Small intestine (tissue), 7 donors: Measurements from ENCODE around the gene KIFC3. TPM values are rescaled to one million over a fixed set of nuclear protein-coding genes. Genes with fewer than 3 reads are reported as not detected.

Source experiments
- DNase-seq, 2 donors: peaks; one replicate each; pipeline versions ENCODE4 v3.0.0 to v3.0.0-alpha.2; 2013
- FAIRE-seq: peaks from 2 replicates; lab custom pipeline; 2012; peaks lifted over from hg19 to GRCh38; lab: Jason Lieb, UNC
- H3K27ac ChIP-seq, 3 donors: one replicate each; pipeline ENCODE4 v1.5.1; 2013; ENCODE audit warnings: low read length in 2 of 3, mild to moderate bottlenecking in 2 of 3, control low read depth in 1 of 3, inconsistent platforms in 1 of 3, low read depth in 1 of 3, moderate library complexity in 1 of 3
- H3K27me3 ChIP-seq, 3 donors: one replicate each; pipeline ENCODE4 v1.6.1; 2013; ENCODE audit warnings: low read length in 3 of 3, inconsistent platforms in 1 of 3; ENCODE audit not compliant: control insufficient read depth in 3 of 3, insufficient read depth in 3 of 3
- H3K36me3 ChIP-seq, 3 donors: one replicate each; pipeline ENCODE4 v1.6.1; 2013; ENCODE audit warnings: low read length in 3 of 3, inconsistent platforms in 1 of 3, low read depth in 1 of 3, mild to moderate bottlenecking in 1 of 3, moderate library complexity in 1 of 3; ENCODE audit not compliant: control insufficient read depth in 3 of 3, insufficient read depth in 2 of 3
- H3K4me1 ChIP-seq, 3 donors: one replicate each; pipeline ENCODE4 v1.6.1; 2013; ENCODE audit warnings: low read length in 2 of 3, inconsistent platforms in 1 of 3, low read depth in 1 of 3, mild to moderate bottlenecking in 1 of 3, moderate library complexity in 1 of 3; ENCODE audit not compliant: control insufficient read depth in 3 of 3, insufficient read depth in 2 of 3
- H3K4me3 ChIP-seq, 3 donors: one replicate each; pipeline ENCODE4 v1.5.1; 2013; ENCODE audit warnings: low read length in 3 of 3, control low read depth in 1 of 3, inconsistent platforms in 1 of 3, low read depth in 1 of 3, mild to moderate bottlenecking in 1 of 3, moderate library complexity in 1 of 3
- H3K9me3 ChIP-seq, 2 donors: one replicate each; pipeline ENCODE4 v1.6.1; 2013; ENCODE audit warnings: low read depth in 1 of 2, low read length in 1 of 2; ENCODE audit not compliant: control insufficient read depth in 2 of 2, insufficient read depth in 1 of 2
- WGBS, 3 donors: extraction: QIAGEN DNeasy Blood & Tissue Kit; methylation state at CpG; one replicate each; pipeline ENCODE4 v1.1.7; 2013; 5-methylcytosine and 5-hydroxymethylcytosine counted together
- polyA plus RNA-seq, 4 donors: library from polyadenylated mRNA; stranded (reverse) in 3 of 4; unstranded in 1 of 4; fragments of 200-250 nt in 3 of 4; fragments of 120-200 nt in 1 of 4; gene quantifications; one replicate each; pipeline versions ENCODE4 v1.2.1 to v1.2.3, GENCODE V29; 2013
- donor health status: healthy with polysubstance abuse.
- donor health status: control.
- donor health status: control.
- donor health status: Bipolar disorder and iron deficiency.
- donor health status: healthy.

KIFC3 gene
- polyA plus RNA-seq, 4 donors: 12.8 to 237 (median 131) TPM

- DNase-seq (no peak), FAIRE-seq (no peak)
- Histone ChIP-seq H3K4me1 (no peaks in the 10 kb centered on the region), H3K27ac (no peak overlapping the region), H3K4me3 (no peak overlapping the region), H3K9me3 (no peaks in the 10 kb centered on the region), H3K27me3 (no peaks in the 10 kb centered on the region), H3K36me3 (peaks cover 0 to 63% (median 4%) of the 10 kb centered on the region in 3 donors)
- WGBS, 3 donors: 95 to 100% (median 99%) methylated on average over 3 of the region's 3 CpGs
These were observed 56.5 kb downstream of the KIFC3 start for GRCh38 chr16:57745768-57746167.

DNA sequence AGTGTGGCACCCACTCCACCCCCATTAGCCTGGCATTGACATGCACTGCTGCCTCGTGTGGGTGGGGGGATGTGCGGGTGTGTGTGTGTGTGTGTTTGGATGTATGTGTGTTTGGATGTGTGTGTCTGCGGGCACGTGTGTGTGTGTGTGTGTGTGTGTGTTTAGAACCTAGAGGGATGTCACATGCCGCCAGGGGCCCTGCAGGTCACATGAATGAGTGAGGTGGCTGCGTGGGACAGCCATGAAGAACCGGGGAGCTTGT is 57.7 kb downstream of the KIFC3 start:
- Histone ChIP-seq H3K27me3 (no peaks in the 10 kb centered on the region), H3K4me1 (no peaks in the 10 kb centered on the region), H3K36me3 (peaks cover 0 to 66% (median 4%) of the 10 kb centered on the region in 3 donors), H3K4me3 (no peak overlapping the region), H3K27ac (no peak overlapping the region), H3K9me3 (no peaks in the 10 kb centered on the region)
- FAIRE-seq: no peak
- 89 to 98% (median 90%) methylated on average over 6 to 7 of the region's 7 CpGs for WGBS, 3 donors
- DNase-seq: no peak

DNA sequence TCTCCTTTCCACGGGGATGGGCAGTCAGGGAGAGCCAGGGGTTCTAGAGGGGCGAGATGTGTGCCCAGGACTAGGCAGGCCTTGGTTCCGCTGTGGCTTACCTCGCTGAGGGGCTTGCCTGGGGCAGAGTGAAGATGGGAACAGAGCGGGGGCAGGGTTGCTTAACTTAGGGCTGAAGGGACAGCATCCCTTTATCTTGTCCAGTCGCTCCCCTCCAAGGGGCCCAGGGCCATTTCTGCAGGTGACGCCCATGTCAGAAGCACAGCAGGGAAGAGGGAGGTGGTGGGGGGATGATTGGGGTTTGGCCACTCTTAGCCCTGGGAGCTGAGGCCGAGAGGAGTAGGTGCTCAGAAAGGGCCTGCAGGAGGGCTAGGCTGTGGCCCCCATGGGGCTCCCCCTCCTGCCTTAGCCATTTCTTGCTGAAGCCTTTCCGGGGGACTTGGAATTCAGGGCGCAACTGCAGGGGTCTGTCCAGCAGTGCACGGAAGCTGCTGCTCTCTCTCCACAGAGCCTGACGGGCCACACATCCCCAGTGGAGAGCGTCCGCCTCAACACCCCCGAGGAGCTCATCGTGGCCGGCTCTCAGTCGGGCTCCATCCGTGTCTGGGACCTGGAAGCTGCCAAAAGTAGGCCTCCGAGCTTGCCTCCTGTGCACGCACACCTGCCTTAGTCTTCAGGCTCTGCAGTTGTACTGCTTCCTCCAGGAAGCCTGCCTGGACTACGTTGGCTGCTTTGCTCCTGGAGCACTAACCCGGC is 58.2 kb downstream of the KIFC3 start:
- 89 to 96% (median 96%) methylated on average over 21 to 23 of the region's 23 CpGs for WGBS, 3 donors
- Histone ChIP-seq H3K4me1 (no peaks in the 10 kb centered on the region), H3K27ac (no peak overlapping the region), H3K36me3 (peaks cover 0 to 69% (median 4%) of the 10 kb centered on the region in 3 donors), H3K4me3 (no peak overlapping the region), H3K9me3 (no peaks in the 10 kb centered on the region), H3K27me3 (no peaks in the 10 kb centered on the region)
- DNase-seq (no peak), FAIRE-seq (no peak)

DNA sequence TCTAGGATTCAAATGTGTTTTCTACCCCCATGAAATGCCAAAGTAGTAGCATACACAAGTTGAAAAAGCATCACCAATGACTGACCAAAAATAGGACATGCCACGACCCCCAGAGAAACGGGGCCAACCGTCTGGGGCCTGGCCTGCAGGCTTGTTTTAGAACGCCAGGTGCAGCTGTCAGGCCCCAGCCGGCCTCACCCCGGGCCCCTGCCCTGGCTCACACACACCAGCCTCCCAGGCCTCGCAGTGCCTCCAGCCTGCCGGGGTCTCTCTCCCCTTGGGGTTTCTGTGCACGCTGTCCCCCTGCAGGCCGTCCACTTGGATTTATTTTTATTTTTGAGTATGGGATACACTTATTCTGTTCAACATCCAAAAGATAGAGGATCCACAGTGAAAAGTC is 58.8 kb downstream of the KIFC3 start:
- 89 to 94% (median 92%) methylated on average over 10 of the region's 10 CpGs for WGBS, 3 donors
- DNase-seq (no peak), FAIRE-seq (no peak)
- Histone ChIP-seq H3K4me3 (no peak overlapping the region), H3K27ac (no peak overlapping the region), H3K4me1 (no peaks in the 10 kb centered on the region), H3K36me3 (peaks cover 0 to 67% (median 4%) of the 10 kb centered on the region in 3 donors), H3K9me3 (no peaks in the 10 kb centered on the region), H3K27me3 (no peaks in the 10 kb centered on the region)

DNA sequence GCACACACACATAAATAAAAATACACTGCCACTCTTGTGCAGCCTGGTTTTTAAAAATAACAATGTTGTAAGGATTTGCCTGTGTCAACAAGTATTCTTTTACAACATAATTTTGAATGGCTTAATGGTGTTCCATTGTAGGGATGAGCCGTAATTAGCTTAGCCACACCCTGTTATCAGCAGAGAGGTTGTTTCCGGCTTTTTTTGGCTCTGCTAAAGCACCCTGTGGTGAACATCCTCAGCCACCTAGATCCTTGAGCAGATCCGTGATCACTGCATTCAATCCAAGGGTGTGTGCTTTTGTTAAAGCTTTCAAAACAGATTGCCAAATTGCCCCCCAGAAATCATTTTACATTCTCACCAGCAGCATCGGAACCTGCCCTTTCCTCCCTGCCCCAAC is 59.7 kb downstream of the KIFC3 start:
- H3K9me3 ChIP-seq: no peaks in the 10 kb centered on the region
- H3K4me1 ChIP-seq: no peaks in the 10 kb centered on the region
- no peaks in the 10 kb centered on the region for H3K27me3 ChIP-seq
- H3K4me3 ChIP-seq: no peak overlapping the region
- no peak overlapping the region for H3K27ac ChIP-seq
- 74 to 87% (median 81%) methylated on average over 4 of the region's 4 CpGs for WGBS, 3 donors
- peaks cover 0 to 63% (median under 1%) of the 10 kb centered on the region in 3 donors for H3K36me3 ChIP-seq
- FAIRE-seq (no peak), DNase-seq (no peak)

- H3K4me1 ChIP-seq: peaks cover 0 to 8% (median 0%) of the 10 kb centered on the region in 3 donors
- DNase-seq (no peak), FAIRE-seq (no peak)
- WGBS, 3 donors: 93 to 97% (median 94%) methylated on average over 15 to 16 of the region's 16 CpGs
- H3K4me3 ChIP-seq: no peak overlapping the region
- H3K27ac ChIP-seq: no peak overlapping the region
- no peaks in the 10 kb centered on the region for H3K27me3 ChIP-seq
- H3K36me3 ChIP-seq: peaks cover 0 to 59% (median 0%) of the 10 kb centered on the region in 3 donors
- H3K9me3 ChIP-seq: no peaks in the 10 kb centered on the region
These were observed 60.6 kb downstream of the KIFC3 start for GRCh38 chr16:57741660-57742191.

- Histone ChIP-seq H3K27me3 (no peaks in the 10 kb centered on the region), H3K27ac (no peak overlapping the region), H3K36me3 (peaks cover 0 to 59% (median 0%) of the 10 kb centered on the region in 3 donors), H3K9me3 (no peaks in the 10 kb centered on the region), H3K4me3 (no peak overlapping the region), H3K4me1 (peaks cover 0 to 14% (median 0%) of the 10 kb centered on the region in 3 donors)
- DNase-seq: no peak
- FAIRE-seq: no peak
- 91 to 93% (median 92%) methylated on average over 24 of the region's 24 CpGs for WGBS, 3 donors
These were observed 61.7 kb downstream of the KIFC3 start for GRCh38 chr16:57740423-57741071.

DNA sequence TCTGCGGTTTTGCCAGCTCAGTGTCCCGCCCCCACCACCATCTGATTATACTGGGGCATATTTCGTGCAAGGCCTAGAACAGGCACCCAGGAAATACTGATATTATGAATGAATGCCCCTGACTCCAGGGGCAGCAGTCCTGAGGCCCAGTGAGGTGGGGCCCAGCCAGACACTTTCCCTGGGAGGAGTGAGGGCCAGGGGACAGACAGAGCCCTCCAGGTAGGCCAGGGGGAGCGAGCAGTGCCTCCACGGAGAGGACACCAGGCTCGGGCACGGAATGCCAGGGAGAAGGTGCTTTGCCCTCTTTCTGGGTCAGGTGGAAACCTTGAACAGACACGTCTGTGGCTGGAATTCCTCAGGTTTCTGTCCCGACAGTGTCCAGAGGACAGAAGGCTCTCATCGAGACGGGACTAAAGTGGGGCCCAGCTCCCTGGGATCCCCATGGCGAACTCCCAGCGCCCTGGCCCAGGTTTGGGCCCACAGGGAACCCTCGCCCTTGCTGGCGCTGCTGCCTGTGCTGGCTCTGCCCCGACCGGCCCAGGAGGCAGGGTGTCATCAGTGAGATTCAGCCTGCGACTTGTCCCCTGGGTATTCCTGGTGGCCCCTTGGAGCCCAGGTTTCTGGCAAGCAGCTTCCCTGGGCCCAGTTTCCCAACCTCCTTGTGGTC is 62.4 kb downstream of the KIFC3 start:
- DNase-seq (no peak), FAIRE-seq (no peak)
- Histone ChIP-seq H3K4me1 (peaks cover 0 to 14% (median 0%) of the 10 kb centered on the region in 3 donors), H3K27ac (no peak overlapping the region), H3K36me3 (peaks cover 0 to 57% (median 0%) of the 10 kb centered on the region in 3 donors), H3K27me3 (no peaks in the 10 kb centered on the region), H3K9me3 (no peaks in the 10 kb centered on the region), H3K4me3 (no peak overlapping the region)
- 95 to 96% (median 95%) methylated on average over 17 to 18 of the region's 18 CpGs for WGBS, 3 donors
